HG03457 (cell line): ENCODE measurements around the gene PPP1R3E.
"Not testable (repeated sequence)": the region's sequence is repeated elsewhere in the genome, so short reads cannot be mapped to it uniquely, and the experiment has no call there.

ENCODE experiments used
- ATAC-seq: cut with Tn5 transposase; IDR thresholded peaks from one replicate; pipeline ENCODE4 v1.9.1; 2021; ENCODE audit warnings: moderate number of reproducible peaks; ENCODE audit not compliant: unreplicated experiment

Gene PPP1R3E, protein sequence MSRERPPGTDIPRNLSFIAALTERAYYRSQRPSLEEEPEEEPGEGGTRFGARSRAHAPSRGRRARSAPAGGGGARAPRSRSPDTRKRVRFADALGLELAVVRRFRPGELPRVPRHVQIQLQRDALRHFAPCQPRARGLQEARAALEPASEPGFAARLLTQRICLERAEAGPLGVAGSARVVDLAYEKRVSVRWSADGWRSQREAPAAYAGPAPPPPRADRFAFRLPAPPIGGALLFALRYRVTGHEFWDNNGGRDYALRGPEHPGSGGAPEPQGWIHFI

GRCh38 chr14:23302290-23303225 is at the start of gene PPP1R3E:
TSS of gene PPP1R3E (minus strand) at chr14:23302859. CDS start at chr14:23302576, 283 bp downstream.
- ATAC-seq = peak; percentile 22

- no peak for ATAC-seq
Measured at GRCh38 chr14:23351681-23352505, 49.2 kb upstream of the PPP1R3E start.

- ATAC-seq = no peak
Measured at GRCh38 chr14:23349156-23349845, 46.6 kb upstream of the PPP1R3E start.

GRCh38 chr14:23348297-23348655 is 45.6 kb upstream of the PPP1R3E start:
- no peak for ATAC-seq

DNA sequence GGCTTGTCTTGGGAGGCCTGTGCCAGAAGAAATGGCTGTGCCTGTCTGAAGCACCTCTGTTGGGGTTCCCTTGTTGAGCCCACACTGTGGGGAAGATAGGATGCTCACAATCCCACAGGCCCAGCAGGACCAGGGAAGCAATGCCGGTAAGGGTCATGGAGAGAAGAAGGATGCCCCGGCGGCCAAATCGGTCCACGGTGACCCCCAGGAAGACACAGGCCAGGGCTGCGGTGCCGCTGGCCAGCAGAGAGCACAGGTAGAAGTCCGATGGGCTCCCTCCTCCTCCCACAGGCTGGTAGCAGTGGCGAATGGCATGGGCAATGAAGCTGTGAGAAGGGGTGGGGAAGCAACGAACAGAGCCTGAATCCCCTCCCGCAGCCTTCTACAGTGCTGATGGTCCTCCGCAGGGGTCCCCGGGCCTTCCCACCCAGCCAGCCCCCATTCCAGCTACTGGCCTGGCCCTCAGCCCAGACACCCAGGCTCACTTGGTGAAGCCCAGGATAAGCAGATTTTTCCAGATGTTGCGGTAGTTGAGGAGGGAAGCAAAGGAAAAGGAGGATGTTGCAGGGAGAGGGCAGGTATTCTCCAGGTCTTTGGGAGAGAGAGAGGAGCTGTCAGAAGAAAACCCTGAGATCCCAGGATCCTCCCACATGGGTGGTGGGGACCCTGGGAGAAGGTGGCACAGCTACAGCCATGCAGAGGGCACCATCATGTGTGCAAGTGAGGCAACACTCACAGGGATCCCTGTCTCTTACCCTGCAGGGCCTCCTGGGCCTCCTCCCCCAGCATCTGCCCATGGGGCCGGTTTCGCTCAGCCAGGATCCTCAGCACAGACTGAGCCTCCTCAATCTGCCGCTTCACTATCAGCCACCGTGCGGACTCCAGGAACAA is 45.0 kb upstream of the PPP1R3E start:
- ATAC-seq = no peak

DNA sequence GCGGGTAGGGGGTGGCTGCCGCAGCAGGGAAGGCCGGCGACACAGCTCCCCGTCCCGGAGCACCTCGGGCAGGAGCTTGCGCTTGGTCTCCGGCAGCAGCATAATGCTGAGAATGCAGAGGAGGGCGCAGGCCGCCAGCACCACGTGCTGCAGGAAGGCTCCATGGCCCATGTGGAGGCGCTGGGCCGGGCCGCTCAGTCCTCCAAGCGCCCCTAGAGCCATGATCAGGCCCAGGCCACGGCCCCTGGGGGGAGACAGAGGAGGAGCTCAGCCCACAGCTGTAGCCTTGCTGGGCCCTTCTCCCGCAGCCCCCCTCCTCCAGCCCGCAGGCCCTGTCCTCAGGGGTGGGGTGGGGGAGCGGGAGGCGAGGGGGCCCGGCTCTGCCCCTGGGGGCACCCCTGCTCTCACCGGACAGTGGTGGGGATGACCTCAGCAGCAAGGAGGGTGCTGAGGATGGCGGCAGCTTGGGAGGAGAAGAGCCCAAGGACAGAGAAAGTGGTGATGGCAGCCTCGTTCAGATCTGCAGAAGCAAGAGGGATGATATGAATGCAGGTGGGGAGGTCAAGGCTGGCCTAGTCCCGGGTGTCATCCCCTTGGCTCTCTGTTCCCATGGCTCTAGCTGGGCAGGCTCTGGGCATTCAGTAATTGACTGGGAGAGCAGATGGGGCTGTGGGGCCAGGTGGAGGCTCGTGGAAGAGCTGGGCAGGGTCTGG is 44.2 kb upstream of the PPP1R3E start:
- ATAC-seq = no peak

DNA sequence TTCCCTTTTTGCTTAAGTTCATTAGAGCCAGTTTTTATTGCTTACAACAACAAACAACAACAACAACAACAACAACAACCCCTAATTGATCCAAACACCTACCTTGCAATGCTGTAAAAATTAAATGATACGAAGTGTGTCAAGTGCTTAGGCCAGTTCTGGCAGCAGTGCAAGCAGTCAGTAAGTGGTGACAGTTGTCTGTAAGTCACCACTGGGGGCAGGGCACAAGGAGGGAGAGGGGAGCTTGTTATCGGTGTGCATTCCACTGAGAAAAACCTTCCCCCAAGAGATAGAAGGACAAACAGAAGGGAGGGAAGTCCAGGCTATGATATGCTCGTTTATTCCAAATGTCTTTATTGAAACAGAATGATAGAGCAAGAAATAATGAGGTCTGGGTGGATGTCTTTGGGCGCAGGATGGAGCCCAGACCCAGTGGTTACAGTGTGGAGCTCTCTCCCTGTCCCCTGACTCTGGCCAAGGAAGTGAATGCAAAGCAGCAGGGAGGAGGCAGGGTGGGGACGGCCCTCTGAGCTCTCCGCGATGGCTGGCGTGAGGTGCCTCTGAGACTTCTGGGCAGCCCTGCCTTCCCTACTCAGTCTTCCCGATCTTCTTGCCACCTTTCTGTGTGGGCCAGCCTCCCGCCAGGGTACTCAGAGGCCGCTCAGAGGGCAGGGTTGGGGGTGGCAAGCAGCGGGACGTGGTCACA is 43.5 kb upstream of the PPP1R3E start:
- ATAC-seq = no peak

DNA sequence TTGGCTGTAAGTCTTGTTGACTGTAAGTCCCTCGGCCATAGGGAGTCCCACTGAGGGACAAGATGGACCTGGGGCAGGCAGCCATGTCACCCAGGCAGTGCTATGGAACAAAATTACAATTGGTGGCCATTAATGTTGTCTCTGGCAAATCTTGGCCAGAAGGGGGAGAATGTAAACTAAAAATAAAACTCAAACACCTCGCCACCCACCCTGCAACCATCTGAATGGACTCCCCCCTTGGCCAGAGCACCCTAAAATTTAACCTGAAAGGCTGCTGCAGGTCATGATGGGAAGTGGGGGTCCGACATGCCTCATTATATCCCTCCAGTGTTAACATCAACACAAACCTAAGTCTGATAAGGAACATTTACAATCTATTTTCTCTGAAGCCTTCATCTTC is 41.8 kb upstream of the PPP1R3E start:
- no peak for ATAC-seq

- ATAC-seq = no peak
Measured at GRCh38 chr14:23339506-23340268, 37.0 kb upstream of the PPP1R3E start.

DNA sequence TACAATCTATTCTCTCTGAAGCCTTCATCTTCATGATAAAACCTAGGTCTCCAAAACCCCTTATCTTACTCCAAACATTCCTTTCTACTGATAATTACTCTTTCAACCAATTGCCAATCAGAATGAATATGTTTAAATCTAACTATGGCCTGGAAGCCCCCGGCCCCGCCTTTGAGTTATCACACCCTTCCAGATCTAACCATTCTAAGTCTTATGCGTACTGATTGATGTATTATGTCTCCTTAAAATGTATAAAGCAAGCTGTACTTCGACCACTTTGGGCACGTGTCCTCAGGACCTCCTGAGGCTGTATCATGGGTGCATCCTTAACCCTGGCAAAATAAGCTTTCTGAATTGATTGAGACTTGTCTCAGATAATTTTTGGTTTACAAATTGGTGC is 33.0 kb upstream of the PPP1R3E start:
- no peak for ATAC-seq

DNA sequence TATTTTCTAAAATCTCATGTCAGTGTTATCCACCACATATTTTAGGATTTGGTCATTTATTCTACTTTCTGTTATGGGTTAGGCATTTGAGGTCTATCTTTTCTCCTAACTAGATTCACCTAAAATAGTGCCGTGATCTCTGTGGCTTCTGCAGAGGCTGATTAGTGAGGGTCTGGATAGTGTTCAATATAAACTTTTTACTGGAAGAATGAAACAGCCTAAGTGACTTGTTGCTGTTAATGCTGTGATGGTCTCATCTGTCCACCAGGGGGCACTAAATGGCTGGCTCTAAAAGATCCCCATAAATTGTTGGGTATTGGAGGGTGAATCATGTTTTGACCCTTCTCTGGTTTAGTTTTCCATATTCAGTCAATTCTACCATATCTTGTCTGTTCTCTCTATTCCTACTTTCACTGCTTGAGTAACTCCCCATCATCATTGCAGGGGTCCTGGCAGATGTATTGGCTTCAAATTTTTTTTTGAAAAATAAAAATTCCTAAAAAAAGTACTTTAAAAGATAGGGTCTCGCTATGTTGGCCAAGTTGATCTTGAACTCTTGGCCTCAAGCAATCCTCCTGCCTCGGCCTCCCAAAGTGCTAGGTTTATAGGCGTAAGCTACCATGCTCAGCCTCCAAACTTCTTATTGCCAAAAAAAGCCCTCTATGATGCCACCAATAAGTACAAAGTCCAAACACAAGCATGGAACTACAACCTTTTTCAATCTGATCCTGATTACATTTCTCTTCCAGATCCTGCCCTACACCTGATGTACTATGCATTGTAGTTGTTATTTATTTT is 25.5 kb upstream of the PPP1R3E start:
- ATAC-seq = no peak

GRCh38 chr14:23326491-23327332 is 24.1 kb upstream of the PPP1R3E start:
- no peak for ATAC-seq

- not testable (repeated sequence) for ATAC-seq
Measured at GRCh38 chr14:23325746-23326145, 23.1 kb upstream of the PPP1R3E start.

GRCh38 chr14:23324993-23325392 is 22.3 kb upstream of the PPP1R3E start:
- no peak for ATAC-seq

DNA sequence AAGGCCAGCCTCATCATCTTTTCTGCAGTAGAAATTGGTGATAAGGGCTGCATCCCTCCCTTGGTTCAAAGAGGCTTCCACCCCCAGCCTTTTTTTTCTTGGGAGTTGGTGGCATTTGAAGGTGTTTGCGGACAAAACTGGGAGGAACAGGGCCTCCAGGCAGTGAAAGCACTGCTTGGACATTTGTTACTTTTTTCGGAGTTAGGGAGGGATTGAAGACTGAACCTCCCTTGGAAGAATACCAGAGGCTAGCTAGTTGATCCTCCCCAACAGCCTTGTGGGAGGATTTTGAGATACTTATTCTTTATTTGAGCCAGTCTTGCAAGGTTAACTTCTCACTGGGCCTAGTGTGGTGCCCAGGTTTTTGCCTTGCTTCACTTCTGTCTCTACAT is 21.8 kb upstream of the PPP1R3E start:
- no peak for ATAC-seq

DNA sequence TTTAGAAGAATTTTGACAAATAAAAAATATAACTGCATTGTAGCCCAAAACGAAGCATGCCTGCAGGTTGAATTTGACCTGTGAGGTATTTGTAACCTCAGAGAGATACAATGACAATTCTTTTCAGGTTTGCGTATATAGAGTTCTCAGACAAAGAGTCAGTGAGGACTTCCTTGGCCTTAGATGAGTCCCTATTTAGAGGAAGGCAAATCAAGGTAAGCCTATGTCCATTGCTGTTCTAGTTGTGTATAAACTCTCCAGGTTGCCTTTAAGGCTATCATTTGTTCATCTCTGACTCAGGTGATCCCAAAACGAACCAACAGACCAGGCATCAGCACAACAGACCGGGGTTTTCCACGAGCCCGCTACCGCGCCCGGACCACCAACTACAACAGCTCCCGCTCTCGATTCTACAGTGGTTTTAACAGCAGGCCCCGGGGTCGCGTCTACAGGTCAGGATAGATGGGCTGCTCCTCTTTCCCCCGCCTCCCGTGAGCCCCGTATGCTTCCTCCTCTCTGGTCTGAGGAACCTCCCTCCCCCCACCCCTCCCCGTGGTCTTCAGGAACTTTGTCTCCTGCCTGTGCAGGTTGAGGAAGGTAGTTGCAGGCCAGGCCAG is 21.3 kb upstream of the PPP1R3E start:
- no peak for ATAC-seq
